IMR-90 (cell line): ENCODE results near the gene FAM149B1. TPM values are rescaled to one million over a fixed set of nuclear protein-coding genes. Genes with fewer than 3 reads are reported as not detected.

Experiments used
- ATAC-seq: fragments of 200-7000 bp; cut with Tn5 transposase; 2 replicates; pipeline ENCODE4 v1.9.1; 2020; ENCODE audit warnings: low read depth, mild to moderate bottlenecking, moderate library complexity
- BruUV-seq: library from RNA; stranded (reverse); fragments of 400-500 nt; replicated peaks from 2 replicates; lab custom pipeline; 2021; lab: Mats Ljungman, UMichigan
- CTCF ChIA-PET: fragments of 300-600 bp; formaldehyde crosslinking; extraction: SDS; loops from one replicate; lab custom pipeline; 2021; ENCODE audit warnings: antibody characterized with exemption; lab: Yijun Ruan, JAX
- POLR2A ChIA-PET: fragments of 300-600 bp; sonication (Branson Sonifier 250); formaldehyde crosslinking; loops from one replicate; lab custom pipeline; 2022; ENCODE audit warnings: antibody characterized with exemption; ENCODE audit not compliant: unreplicated experiment; lab: Charles Lee
- DNase-seq: peaks from one replicate; pipeline ENCODE4 v3.0.0; 2013
- H2AFZ ChIP-seq: replicated peaks from 2 replicates; pipeline ENCODE3; 2013; ENCODE audit warnings: low read length, mild to moderate bottlenecking; ENCODE audit not compliant: poor library complexity
- H2AK5ac ChIP-seq: 2 replicates; pipeline ENCODE4 v1.6.1; 2013; ENCODE audit warnings: low read depth, low read length, inconsistent platforms
- H2AK9ac ChIP-seq: replicated peaks from 2 replicates; pipeline ENCODE3; 2013; ENCODE audit warnings: mild to moderate bottlenecking, low read depth, low read length, moderate library complexity; ENCODE audit not compliant: poor library complexity
- H2BK120ac ChIP-seq: 2 replicates; pipeline ENCODE4 v1.6.1; 2013; ENCODE audit warnings: low read depth, low read length, inconsistent platforms
- H2BK15ac ChIP-seq: 3 replicates; pipeline ENCODE4 v1.6.1; 2013; ENCODE audit warnings: low read depth, low read length, inconsistent platforms
- H2BK20ac ChIP-seq: 2 replicates; pipeline ENCODE4 v1.6.1; 2013; ENCODE audit warnings: low read depth, mild to moderate bottlenecking, inconsistent platforms, low read length, moderate library complexity
- H2BK5ac ChIP-seq: 2 replicates; pipeline ENCODE4 v1.6.1; 2013; ENCODE audit warnings: mild to moderate bottlenecking, low read depth, low read length, inconsistent platforms; ENCODE audit not compliant: poor library complexity, severe bottlenecking
- H3K14ac ChIP-seq: replicated peaks from 2 replicates; pipeline ENCODE4 v1.6.1; 2013; ENCODE audit warnings: low read depth, low read length, inconsistent platforms
- H3K18ac ChIP-seq: 2 replicates; pipeline ENCODE4 v1.6.1; 2013; ENCODE audit warnings: low read depth, low read length, control low read depth
- H3K23ac ChIP-seq: 2 replicates; pipeline ENCODE4 v1.6.1; 2013; ENCODE audit warnings: low read depth, low read length, inconsistent platforms
- H3K27ac ChIP-seq: 2 replicates; pipeline ENCODE4 v1.5.1; 2013; ENCODE audit warnings: mild to moderate bottlenecking, control low read depth, low read length; ENCODE audit not compliant: insufficient read depth
- H3K27me3 ChIP-seq: 2 replicates; pipeline ENCODE4 v1.6.1; 2013; ENCODE audit warnings: low read length; ENCODE audit not compliant: control insufficient read depth, insufficient read depth
- H3K36me3 ChIP-seq: 2 replicates; pipeline ENCODE4 v1.6.1; 2013; ENCODE audit warnings: low read length, mixed read lengths; ENCODE audit not compliant: control insufficient read depth, insufficient read depth
- H3K4ac ChIP-seq: 2 replicates; pipeline ENCODE4 v1.6.1; 2013; ENCODE audit warnings: low read depth, low read length, inconsistent platforms
- H3K4me1 ChIP-seq: 2 replicates; pipeline ENCODE4 v1.6.1; 2013; ENCODE audit warnings: low read length, mixed read lengths; ENCODE audit not compliant: control insufficient read depth, insufficient read depth
- H3K4me2 ChIP-seq: 2 replicates; pipeline ENCODE4 v1.6.1; 2013; ENCODE audit warnings: low read depth, mild to moderate bottlenecking, control low read depth, low read length, moderate library complexity
- H3K4me3 ChIP-seq: 2 replicates; pipeline ENCODE4 v1.5.1; 2013; ENCODE audit warnings: low read depth, mild to moderate bottlenecking, control low read depth, low read length, moderate library complexity; ENCODE audit not compliant: insufficient read depth
- H3K56ac ChIP-seq: 2 replicates; pipeline ENCODE4 v1.6.1; 2013; ENCODE audit warnings: low read length, inconsistent platforms; ENCODE audit not compliant: insufficient read depth; ENCODE audit errors: extremely low read depth
- H3K79me1 ChIP-seq, 2 experiments: 2 replicates each; pipeline ENCODE4 v1.6.1; 2013; ENCODE audit warnings: low read length in 2 of 2, inconsistent platforms in 1 of 2, low read depth in 1 of 2
- H3K9ac ChIP-seq: 2 replicates; pipeline ENCODE4 v1.6.1; 2013; ENCODE audit warnings: low read depth, low read length, control low read depth
- H3K9me1 ChIP-seq: 2 replicates; pipeline ENCODE4 v1.6.1; 2013; ENCODE audit warnings: low read length, inconsistent platforms; ENCODE audit not compliant: insufficient read depth
- H3K9me3 ChIP-seq: 2 replicates; pipeline ENCODE4 v1.6.1; 2013; ENCODE audit warnings: low read length; ENCODE audit not compliant: control insufficient read depth, insufficient read depth
- H4K20me1 ChIP-seq: 2 replicates; pipeline ENCODE4 v1.6.1; 2013; ENCODE audit warnings: low read length, inconsistent platforms; ENCODE audit not compliant: insufficient read depth
- H4K5ac ChIP-seq: 2 replicates; pipeline ENCODE4 v1.6.1; 2013; ENCODE audit warnings: mild to moderate bottlenecking, low read depth, low read length, control low read depth
- H4K8ac ChIP-seq, 2 experiments: 2 replicates each; pipeline ENCODE4 v1.6.1; 2013; ENCODE audit warnings: low read depth in 2 of 2, low read length in 2 of 2, control low read depth in 1 of 2, inconsistent platforms in 1 of 2
- H4K91ac ChIP-seq: 2 replicates; pipeline ENCODE4 v1.6.1; 2013; ENCODE audit warnings: low read depth, low read length, inconsistent platforms; ENCODE audit not compliant: insufficient read depth
- CEBPB ChIP-seq: IDR thresholded peaks from 2 replicates; pipeline ENCODE4 v1.6.1; 2012; ENCODE audit warnings: low read depth, low read length, improper control_type of control experiment
- MAFK ChIP-seq: IDR thresholded peaks from 2 replicates; pipeline ENCODE4 v1.6.1; 2012; ENCODE audit warnings: low read depth, low read length, improper control_type of control experiment
- SMC3 ChIP-seq: fragments of 150-350 bp; IDR thresholded peaks from 2 replicates; pipeline ENCODE4 v1.6.1; 2016; ENCODE audit warnings: low read depth, mild to moderate bottlenecking, antibody characterized with exemption, low read length, moderate library complexity
- WGBS, 2 experiments: methylation state at CpG; one replicate each; pipeline versions ENCODE4 v1.1.5 to v1.1.7; 2013; ENCODE audit warnings: missing lambda C conversion rate in 2 of 2; ENCODE audit not compliant: insufficient read length in 1 of 2; ENCODE audit errors: extremely low coverage in 2 of 2; 5-methylcytosine and 5-hydroxymethylcytosine counted together
- dilution Hi-C: fragments of 300-500 bp; cut with HindIII; formaldehyde crosslinking; loops from one replicate; pipeline ENCODE4 v1.14.3; 2018; ENCODE audit warnings: low sequenced_read_pairs; ENCODE audit not compliant: unreplicated experiment
- in situ Hi-C: fragments of 300-500 bp; cut with MboI; formaldehyde crosslinking; loops from 3 replicates; pipeline ENCODE4 v1.14.3; 2019; ENCODE audit warnings: low sequenced_read_pairs, inconsistent platforms, mixed read lengths
- intact Hi-C: fragments of 100-400 bp; cut with micrococcal nuclease; formaldehyde crosslinking; loops from 2 replicates; pipeline ENCODE4 v1.10.0; 2022
- polyA plus RNA-seq, 3 experiments: library from polyadenylated mRNA; depleted of rRNA; stranded (reverse); fragments of >200 nt; gene quantifications; 2 replicates each; pipeline ENCODE4 v1.2.3, GENCODE V29; 2012; ENCODE audit warnings: low replicate concordance in 1 of 3
- total RNA-seq: library from RNA; depleted of rRNA; stranded (reverse); fragments of >200 nt; gene quantifications from 2 replicates; pipeline ENCODE4 v1.2.3, GENCODE V29; 2012
- TF ChIP-seq, protein P1 (sequence below): conservative IDR thresholded peaks from 2 replicates; pipeline ENCODE4 v1.5.1; 2012; ENCODE audit warnings: mild to moderate bottlenecking, low read depth, low read length, improper control_type of control experiment

Gene FAM149B1
- total and polyA plus RNA-seq, 2 of the 4 experiments (the other 2 are of a cell fraction) = 21.7 to 28.3 TPM

DNA sequence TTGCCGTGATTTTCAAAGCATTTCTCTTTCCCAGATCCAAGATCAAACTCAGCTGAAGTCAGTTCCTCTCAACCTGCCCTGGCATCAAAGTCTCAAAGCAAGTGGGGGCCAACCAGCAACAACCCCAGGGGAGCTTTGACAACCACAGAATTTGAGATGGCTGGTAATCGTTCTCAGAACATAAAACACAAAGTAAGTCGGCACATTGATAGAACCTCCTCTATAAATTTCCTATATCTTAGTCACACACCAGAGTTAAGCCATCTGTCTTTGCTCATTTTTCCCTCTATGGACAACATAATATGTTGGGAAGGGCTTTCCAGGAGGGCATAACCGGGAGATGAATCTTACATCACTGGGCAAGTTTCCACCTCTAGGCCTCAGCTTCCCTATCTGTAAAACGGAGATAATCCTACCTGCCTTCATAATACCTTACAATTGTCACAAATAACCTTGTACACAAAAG is 80.4 kb downstream of the FAM149B1 start:
- Histone ChIP-seq H2BK15ac (no peak overlapping the region), H3K79me1 (peaks cover 24 to 56% of the 10 kb centered on the region in 2 experiments), H3K27me3 (no peaks in the 10 kb centered on the region), H4K5ac (no peak overlapping the region; the same call in 1 of the 2 replicates), H2BK120ac (0 out of 2 replicates have a peak overlapping the region, but pooled peaks have one; percentile 19), H3K14ac (no peak overlapping the region), H2BK5ac (peak overlapping the region; percentile 5), H3K9me1 (peaks cover 3% of the 10 kb centered on the region; the same call in 1 of the 2 replicates), H2BK20ac (no peak overlapping the region), H3K9ac (no peak overlapping the region), H4K91ac (no peak overlapping the region), H3K4me2 (peak overlapping the region; percentile 22; the same call in 1 of the 2 replicates), H2AK5ac (no peak overlapping the region), H2AFZ (no peak overlapping the region), H3K36me3 (peaks cover 16% of the 10 kb centered on the region), H3K23ac (no peak overlapping the region), H3K4me1 (peaks cover 11% of the 10 kb centered on the region), H3K4me3 (no peak overlapping the region), H4K20me1 (no peaks in the 10 kb centered on the region), H3K4ac (no peak overlapping the region), H3K56ac (no peak overlapping the region), H3K27ac (peak overlapping the region; percentile 48; the same call in 1 of the 2 replicates), H3K18ac (no peak overlapping the region), H4K8ac (peak overlapping the region; percentile 26 to 85; a peak in 2 of 4 replicates), H2AK9ac (no peak overlapping the region), H3K9me3 (no peaks in the 10 kb centered on the region)
- ChIA-PET CTCF (no interaction called here), POLR2A (no interaction called here)
- dilution Hi-C loops = no loop called here
- DNase-seq (no peak), ATAC-seq (no peak)
- no TSS peak for BruUV-seq
- WGBS, 2 experiments = no CpG with 5 or more reads among the region's 5 CpGs
- no peak for TF ChIP-seq MAFK
- no peak for TF ChIP-seq CEBPB
- TF ChIP-seq SMC3 = no peak
- TF ChIP-seq, protein P1, sequence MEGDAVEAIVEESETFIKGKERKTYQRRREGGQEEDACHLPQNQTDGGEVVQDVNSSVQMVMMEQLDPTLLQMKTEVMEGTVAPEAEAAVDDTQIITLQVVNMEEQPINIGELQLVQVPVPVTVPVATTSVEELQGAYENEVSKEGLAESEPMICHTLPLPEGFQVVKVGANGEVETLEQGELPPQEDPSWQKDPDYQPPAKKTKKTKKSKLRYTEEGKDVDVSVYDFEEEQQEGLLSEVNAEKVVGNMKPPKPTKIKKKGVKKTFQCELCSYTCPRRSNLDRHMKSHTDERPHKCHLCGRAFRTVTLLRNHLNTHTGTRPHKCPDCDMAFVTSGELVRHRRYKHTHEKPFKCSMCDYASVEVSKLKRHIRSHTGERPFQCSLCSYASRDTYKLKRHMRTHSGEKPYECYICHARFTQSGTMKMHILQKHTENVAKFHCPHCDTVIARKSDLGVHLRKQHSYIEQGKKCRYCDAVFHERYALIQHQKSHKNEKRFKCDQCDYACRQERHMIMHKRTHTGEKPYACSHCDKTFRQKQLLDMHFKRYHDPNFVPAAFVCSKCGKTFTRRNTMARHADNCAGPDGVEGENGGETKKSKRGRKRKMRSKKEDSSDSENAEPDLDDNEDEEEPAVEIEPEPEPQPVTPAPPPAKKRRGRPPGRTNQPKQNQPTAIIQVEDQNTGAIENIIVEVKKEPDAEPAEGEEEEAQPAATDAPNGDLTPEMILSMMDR = no peak
- intact Hi-C loops = no loop called here
- in situ Hi-C loops = no loop called here
